Tibial artery (tissue), 4 donors: ENCODE measurements around the gene HS3ST6.
"Not testable (repeated sequence)": the region's sequence is repeated elsewhere in the genome, so short reads cannot be mapped to it uniquely, and the experiment has no call there.

Experiments
- DNase-seq, 2 donors: peaks; one replicate each; pipeline ENCODE4 v3.0.0-alpha.2; 2019
- H3K27ac ChIP-seq, 2 donors: fragments of 200-600 bp; sonication (generic) in 1 of 2; 1 replicate in 1 of 2; 2 replicates in 1 of 2; pipeline ENCODE4 v1.5.1; 2018 to 2019; ENCODE audit warnings: mild to moderate bottlenecking in 1 of 2
- H3K27me3 ChIP-seq, 2 donors: fragments of 200-600 bp; sonication (generic) in 1 of 2; one replicate each; pipeline versions ENCODE4 v1.5.1 to v1.6.0; 2016 to 2019
- H3K36me3 ChIP-seq, 3 donors: fragments of 200-600 bp; sonication (generic) in 2 of 3; one replicate each; pipeline ENCODE4 v1.5.1; 2016 to 2019; ENCODE audit warnings: mild to moderate bottlenecking in 2 of 3
- H3K4me1 ChIP-seq, 4 donors: fragments of 200-600 bp; sonication (generic) in 2 of 4; 1 replicate in 3 of 4; 2 replicates in 1 of 4; pipeline ENCODE4 v1.5.1; 2016 to 2019
- H3K4me3 ChIP-seq, 2 donors: fragments of 200-600 bp; sonication (generic) in 1 of 2; 1 replicate in 1 of 2; 2 replicates in 1 of 2; pipeline ENCODE4 v1.5.1; 2018 to 2019; ENCODE audit warnings: mild to moderate bottlenecking in 2 of 2
- H3K9me3 ChIP-seq, 3 donors: fragments of 200-600 bp; sonication (generic) in 1 of 3; one replicate each; pipeline ENCODE4 v1.5.1; 2016 to 2019
- intact Hi-C: fragments of 100-400 bp; cut with DNase I; formaldehyde crosslinking; loops from one replicate; pipeline ENCODE4 v1.15.0; 2023; ENCODE audit warnings: low total_unique reads
- TF ChIP-seq, protein P1 (sequence below), 2 experiments: fragments of 200-600 bp in 1 of 2; fragments of 450-650 bp in 1 of 2; IDR thresholded peaks; one replicate each; pipeline ENCODE4 v1.5.1; 2017 to 2019; ENCODE audit warnings: antibody characterized with exemption in 2 of 2, mild to moderate bottlenecking in 1 of 2, moderate library complexity in 1 of 2

The HS3ST6 gene

DNA sequence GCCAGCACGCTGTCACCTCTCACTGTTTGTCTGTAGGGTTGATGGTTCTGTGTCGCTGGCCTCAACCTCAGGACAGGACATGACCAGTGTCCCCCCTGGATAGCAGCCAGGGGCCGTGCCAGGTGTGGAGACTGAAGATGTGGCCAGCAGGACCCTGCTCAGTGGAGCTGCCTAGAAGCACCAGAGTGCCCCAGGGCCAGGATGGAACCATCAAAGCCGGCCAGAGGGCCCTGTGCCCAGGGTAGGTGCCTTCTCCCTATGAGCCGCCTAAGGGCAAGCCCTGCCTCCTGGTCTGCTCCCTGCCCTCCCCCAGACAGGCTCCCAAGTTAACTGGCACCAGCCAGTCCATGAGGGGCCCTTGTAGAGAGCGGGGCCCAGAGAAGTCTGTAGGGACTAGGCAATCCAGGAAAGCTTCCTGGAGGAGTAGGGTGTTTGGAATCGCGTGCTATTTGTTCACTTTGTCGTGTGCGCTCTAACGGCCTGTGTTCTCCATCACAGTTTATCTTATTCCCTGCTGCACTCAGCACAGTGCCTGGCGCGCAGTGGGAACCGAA is 40.6 kb upstream of the HS3ST6 start:
- TF ChIP-seq, protein P1, sequence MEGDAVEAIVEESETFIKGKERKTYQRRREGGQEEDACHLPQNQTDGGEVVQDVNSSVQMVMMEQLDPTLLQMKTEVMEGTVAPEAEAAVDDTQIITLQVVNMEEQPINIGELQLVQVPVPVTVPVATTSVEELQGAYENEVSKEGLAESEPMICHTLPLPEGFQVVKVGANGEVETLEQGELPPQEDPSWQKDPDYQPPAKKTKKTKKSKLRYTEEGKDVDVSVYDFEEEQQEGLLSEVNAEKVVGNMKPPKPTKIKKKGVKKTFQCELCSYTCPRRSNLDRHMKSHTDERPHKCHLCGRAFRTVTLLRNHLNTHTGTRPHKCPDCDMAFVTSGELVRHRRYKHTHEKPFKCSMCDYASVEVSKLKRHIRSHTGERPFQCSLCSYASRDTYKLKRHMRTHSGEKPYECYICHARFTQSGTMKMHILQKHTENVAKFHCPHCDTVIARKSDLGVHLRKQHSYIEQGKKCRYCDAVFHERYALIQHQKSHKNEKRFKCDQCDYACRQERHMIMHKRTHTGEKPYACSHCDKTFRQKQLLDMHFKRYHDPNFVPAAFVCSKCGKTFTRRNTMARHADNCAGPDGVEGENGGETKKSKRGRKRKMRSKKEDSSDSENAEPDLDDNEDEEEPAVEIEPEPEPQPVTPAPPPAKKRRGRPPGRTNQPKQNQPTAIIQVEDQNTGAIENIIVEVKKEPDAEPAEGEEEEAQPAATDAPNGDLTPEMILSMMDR (IDR thresholded peaks at IDR 0.05) = no peak
- H3K27ac ChIP-seq = peak overlapping the region; percentile 85 to 92
- H3K36me3 ChIP-seq = peaks cover 28 to 32% (median 31%) of the 10 kb centered on the region in 3 donors
- DNase-seq = no peak
- H3K4me1 ChIP-seq = peaks cover 0 to 27% (median 18%) of the 10 kb centered on the region in 4 donors
- no peaks in the 10 kb centered on the region for H3K9me3 ChIP-seq
- H3K27me3 ChIP-seq = peaks cover 0 to 11% of the 10 kb centered on the region in 2 donors
- H3K4me3 ChIP-seq = peak overlapping the region; percentile 80 to 83
- intact Hi-C loops = no loop called here

DNA sequence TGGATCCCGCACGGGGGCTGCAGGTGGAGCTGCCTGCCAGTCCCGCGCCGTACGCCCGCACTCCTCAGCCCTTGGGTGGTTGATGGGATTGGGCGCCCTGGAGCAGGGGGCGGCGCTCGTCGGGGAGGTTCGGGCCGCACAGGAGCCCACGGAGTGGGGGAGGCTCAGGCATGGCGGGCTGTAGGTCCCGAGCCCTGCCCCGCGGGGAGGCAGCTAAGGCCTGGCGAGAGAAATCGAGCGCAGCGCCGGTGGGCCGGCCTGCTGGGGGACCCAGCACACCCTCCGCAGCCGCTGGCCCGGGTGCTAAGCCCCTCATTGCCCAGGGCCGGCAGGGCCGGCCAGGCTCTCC is 39.9 kb upstream of the HS3ST6 start:
- H3K4me3 ChIP-seq, intact Hi-C loops, H3K9me3 ChIP-seq, DNase-seq, H3K27ac ChIP-seq: not testable (repeated sequence)
- peaks cover 21 to 26% (median 24%) of the 10 kb centered on the region in 3 donors for H3K36me3 ChIP-seq
- peaks cover 0 to 11% of the 10 kb centered on the region in 2 donors for H3K27me3 ChIP-seq
- peaks cover 0 to 20% (median 16%) of the 10 kb centered on the region in 4 donors for H3K4me1 ChIP-seq

GRCh38 chr16:1957434-1958142 is 39.4 kb upstream of the HS3ST6 start:
- intact Hi-C loops, H3K9me3 ChIP-seq, H3K27ac ChIP-seq, H3K4me3 ChIP-seq, DNase-seq: not testable (repeated sequence)
- Histone ChIP-seq H3K36me3 (peaks cover 16 to 21% (median 19%) of the 10 kb centered on the region in 3 donors), H3K27me3 (peaks cover 0 to 11% of the 10 kb centered on the region in 2 donors), H3K4me1 (peaks cover 0 to 20% (median 16%) of the 10 kb centered on the region in 4 donors)

DNA sequence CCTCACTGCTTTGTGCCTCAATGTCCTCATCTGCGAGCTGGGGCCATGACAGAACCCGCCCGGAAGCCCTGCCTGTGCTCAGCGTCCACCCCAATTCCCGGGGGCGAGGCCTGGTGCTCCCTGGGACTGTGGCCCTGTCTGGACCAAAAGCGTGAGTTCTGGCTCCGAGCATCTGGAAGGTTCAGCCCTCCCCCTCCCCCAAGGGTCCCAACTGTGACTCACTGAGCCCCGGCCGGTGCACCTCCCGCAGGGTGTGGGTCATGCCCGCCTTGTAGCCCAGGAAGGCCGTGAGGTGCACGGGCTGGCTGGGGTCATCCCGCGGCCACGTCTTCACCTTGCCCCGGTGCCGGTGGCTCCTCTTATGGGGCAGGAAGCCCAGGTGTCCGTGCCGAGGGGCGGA is 35.5 kb upstream of the HS3ST6 start:
- no peak for DNase-seq
- Histone ChIP-seq H3K27ac (no peak overlapping the region), H3K4me1 (peaks cover 0 to 7% (median 2%) of the 10 kb centered on the region in 4 donors), H3K27me3 (peaks cover 0 to 11% of the 10 kb centered on the region in 2 donors), H3K4me3 (no peak overlapping the region), H3K36me3 (no peaks in the 10 kb centered on the region), H3K9me3 (no peaks in the 10 kb centered on the region)
- intact Hi-C loops = no loop called here
- TF ChIP-seq, protein P1 (IDR thresholded peaks at IDR 0.05) = no peak

DNA sequence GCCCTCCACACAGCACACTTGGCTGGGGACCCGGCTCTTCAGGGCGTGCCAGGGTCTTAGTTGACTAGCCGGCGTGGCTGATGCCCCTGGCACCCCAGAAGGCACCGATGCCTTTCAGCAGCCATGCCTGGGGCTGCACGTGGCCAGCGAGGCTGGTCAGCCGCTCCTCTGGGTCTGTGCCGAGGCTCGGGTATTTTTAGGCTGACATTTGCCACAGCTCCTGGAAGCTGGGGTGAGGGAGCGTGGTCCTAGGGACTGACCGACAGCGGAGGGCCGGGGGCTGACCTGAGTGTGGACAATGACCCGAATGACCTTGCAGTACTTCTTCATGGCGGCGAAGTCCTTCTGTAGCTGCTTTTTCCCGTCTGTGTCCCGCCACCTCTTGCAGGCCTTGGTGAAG is 32.3 kb upstream of the HS3ST6 start:
- intact Hi-C loops = no loop called here
- Histone ChIP-seq H3K9me3 (no peaks in the 10 kb centered on the region), H3K27ac (no peak overlapping the region), H3K4me3 (no peak overlapping the region), H3K4me1 (peaks cover 0 to 7% (median 1%) of the 10 kb centered on the region in 4 donors), H3K27me3 (peaks cover 0 to 11% of the 10 kb centered on the region in 2 donors), H3K36me3 (no peaks in the 10 kb centered on the region)
- peak in 1 of 2 donors; percentile 60 for DNase-seq
- TF ChIP-seq, protein P1 (IDR thresholded peaks at IDR 0.05) = no peak

DNA sequence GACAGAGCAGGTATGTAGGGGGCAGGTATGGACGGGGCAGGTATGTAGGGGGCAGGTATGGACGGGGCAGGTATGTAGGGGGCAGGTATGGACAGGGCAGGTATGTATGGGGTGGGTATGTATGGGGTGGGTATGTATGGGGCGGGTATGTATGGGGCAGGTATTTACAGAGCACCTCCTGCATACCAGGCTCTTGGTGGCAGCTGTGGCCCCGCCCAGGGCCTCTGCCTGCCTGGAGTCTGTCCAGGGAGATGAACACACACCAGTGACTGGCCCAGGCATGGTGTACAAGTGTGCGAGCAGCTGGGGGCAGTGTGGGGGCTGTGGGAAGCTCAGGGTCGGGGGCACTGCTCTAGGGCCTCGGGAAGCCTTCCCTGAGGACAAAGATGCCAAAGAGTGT is 31.8 kb upstream of the HS3ST6 start:
- intact Hi-C loops = no loop called here
- H3K4me3 ChIP-seq = no peak overlapping the region
- no peak for DNase-seq

More for the DNA sequence above, 31.8 kb upstream of the HS3ST6 start:
- no peak overlapping the region for H3K27ac ChIP-seq
- no peaks in the 10 kb centered on the region for H3K36me3 ChIP-seq
- peaks cover 0 to 11% of the 10 kb centered on the region in 2 donors for H3K27me3 ChIP-seq
- peaks cover 0 to 7% (median 1%) of the 10 kb centered on the region in 4 donors for H3K4me1 ChIP-seq
- TF ChIP-seq, protein P1 (IDR thresholded peaks at IDR 0.05) = no peak
- H3K9me3 ChIP-seq = no peaks in the 10 kb centered on the region
